Frontal cortex (tissue), 4 donors: ENCODE measurements around the gene ZNF546. TPM values are rescaled to one million over a fixed set of nuclear protein-coding genes. Genes with fewer than 3 reads are reported as not detected.
"Not testable (repeated sequence)": the region's sequence is repeated elsewhere in the genome, so short reads cannot be mapped to it uniquely, and the experiment has no call there.

Source experiments
- DNase-seq, 2 donors: peaks; one replicate each; pipeline ENCODE4 v3.0.0; 2012; ENCODE audit warnings: low spot score in 2 of 2
- FAIRE-seq: peaks from 2 replicates; lab custom pipeline; 2012; peaks lifted over from hg19 to GRCh38; lab: Jason Lieb, UNC
- total RNA-seq: library from RNA; depleted of rRNA; stranded (reverse); fragments of >200 nt; gene quantifications from one replicate; pipeline ENCODE4 v1.2.3, GENCODE V29; 2014
- donor health status: control.
- donor health status: control.
- donor health status: control.

Gene ZNF546
- total RNA-seq, 1 donor from 2014 or later: 15.9 TPM

GRCh38 chr19:39982883-39983282, 14.0 kb upstream of the ZNF546 start:
- no peak for DNase-seq
- no peak for FAIRE-seq

GRCh38 chr19:39983695-39984300, 13.1 kb upstream of the ZNF546 start:
- DNase-seq: no peak
- no peak for FAIRE-seq

DNA sequence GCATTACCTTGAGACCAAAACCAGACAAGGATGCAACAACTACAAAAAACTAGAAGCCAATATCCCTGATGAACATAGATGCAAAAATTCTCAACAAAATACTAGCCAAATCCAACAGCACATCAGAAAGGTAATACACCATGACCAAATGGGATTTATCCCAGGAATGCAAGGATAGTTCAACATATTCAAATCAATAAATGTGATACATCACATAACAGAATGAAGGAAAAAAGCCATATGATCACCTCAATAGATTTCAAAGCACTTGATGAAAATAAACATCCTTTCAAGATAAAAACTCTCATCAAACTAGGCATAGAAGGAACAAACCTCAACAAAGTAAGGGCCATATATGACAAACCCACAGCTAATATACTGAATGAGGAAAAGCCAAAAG, 10.2 kb upstream of the ZNF546 start:
- DNase-seq (no peak), FAIRE-seq (no peak)

- DNase-seq (no peak), FAIRE-seq (no peak)
Observed at GRCh38 chr19:39987167-39987566, 9.7 kb upstream of the ZNF546 start.

GRCh38 chr19:39987596-39987995, 9.3 kb upstream of the ZNF546 start:
- FAIRE-seq (no peak), DNase-seq (no peak)

- DNase-seq (no peak), FAIRE-seq (no peak)
Observed at GRCh38 chr19:39993605-39994004, 3.3 kb upstream of the ZNF546 start.

DNA sequence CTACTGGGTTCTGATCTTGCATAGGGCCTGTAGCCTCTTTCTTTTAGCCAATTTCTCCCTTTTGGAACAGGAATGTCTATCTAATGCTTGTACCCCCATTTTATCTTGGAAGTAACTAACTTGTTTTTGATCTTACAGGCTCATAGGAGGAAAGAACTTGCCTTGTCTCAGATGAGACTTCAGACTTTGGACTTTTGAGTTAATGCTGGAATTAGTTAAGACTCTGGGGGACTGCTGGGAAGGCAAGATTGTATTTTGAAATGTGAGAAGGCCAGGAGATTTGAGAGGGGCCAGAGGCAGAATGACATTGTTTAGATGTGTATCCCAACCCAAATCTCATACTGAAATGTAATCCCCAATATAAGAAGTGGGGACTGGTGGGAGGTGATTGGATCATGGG, 2.5 kb upstream of the ZNF546 start:
- DNase-seq (no peak), FAIRE-seq (no peak)

- DNase-seq: no peak
- FAIRE-seq: no peak
Observed at GRCh38 chr19:39995794-39996193, 1.1 kb upstream of the ZNF546 start.

- FAIRE-seq (no peak), DNase-seq (peak; percentile 17 to 40)
Observed at GRCh38 chr19:39996218-39996810, 546 bp upstream of the ZNF546 start.

- FAIRE-seq (no peak), DNase-seq (no peak)
Observed at GRCh38 chr19:39997638-39998216, 867 bp downstream of the ZNF546 start.

DNA sequence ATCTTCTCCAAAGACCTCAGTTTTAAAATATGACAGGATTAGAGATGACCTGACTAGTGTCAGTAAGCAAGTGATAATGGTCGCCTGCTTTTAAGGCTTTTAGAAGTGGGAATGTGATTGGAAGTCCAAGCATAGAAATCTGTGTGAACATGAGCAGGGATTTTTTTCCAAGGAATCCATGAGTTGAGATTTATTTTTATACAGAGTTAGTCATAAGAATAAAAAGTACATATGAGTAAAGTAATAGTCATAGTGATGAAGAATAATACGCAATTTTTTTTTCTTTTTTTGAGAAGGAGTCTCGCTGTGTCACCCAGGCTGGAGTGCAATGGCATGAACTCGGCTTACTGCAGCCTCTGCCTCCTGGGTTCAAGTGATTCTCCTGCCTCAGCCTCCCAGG, 1.6 kb downstream of the ZNF546 start:
- DNase-seq: no peak
- no peak for FAIRE-seq

DNA sequence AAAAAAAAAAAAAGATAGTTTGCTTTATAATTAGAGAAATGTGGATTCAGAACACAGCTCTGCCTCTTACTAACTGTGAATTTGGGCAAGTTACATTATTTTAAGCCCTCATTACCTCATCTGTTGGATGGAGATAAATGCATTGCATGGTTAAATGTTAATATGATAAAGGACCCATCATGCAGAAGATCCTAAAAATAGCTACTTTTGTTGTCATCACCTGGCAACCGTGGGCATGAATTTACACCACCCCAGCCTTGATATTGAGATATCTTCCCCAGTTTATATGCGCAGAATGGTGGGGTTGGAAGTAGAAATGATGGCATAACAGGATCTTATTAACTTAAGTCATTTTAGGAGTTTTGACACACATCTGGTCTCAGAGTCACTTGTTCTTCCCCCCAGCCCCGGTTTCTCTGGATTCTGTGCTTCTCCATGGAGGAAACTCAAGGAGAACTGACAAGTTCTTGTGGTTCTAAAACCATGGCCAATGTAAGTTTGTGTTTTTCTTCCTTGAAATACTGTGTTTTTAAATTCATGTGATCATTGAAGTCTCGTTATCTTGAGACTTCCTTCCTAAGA, 8.9 kb downstream of the ZNF546 start:
- FAIRE-seq (no peak), DNase-seq (no peak)

DNA sequence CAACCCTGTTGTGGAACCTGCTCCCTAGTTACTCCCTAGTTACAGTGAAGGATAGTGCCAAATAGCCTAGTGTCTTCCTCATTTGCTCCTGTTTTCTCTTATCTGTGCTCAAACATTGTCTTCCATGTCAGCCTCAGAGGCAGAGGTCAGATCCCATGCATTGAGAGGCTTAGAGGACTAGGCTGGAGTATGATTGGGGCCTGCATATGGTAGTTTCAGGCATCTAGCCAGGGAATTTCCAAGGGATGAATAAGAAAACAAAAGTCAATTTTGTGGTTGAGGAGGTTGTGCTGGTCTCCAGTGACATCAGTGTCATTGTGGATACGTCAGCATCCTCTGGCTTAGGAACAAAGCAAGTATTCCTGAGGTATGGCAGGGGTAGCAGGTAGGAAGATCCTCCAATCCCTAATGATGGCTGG, 9.4 kb downstream of the ZNF546 start:
- DNase-seq (no peak), FAIRE-seq (no peak)

DNA sequence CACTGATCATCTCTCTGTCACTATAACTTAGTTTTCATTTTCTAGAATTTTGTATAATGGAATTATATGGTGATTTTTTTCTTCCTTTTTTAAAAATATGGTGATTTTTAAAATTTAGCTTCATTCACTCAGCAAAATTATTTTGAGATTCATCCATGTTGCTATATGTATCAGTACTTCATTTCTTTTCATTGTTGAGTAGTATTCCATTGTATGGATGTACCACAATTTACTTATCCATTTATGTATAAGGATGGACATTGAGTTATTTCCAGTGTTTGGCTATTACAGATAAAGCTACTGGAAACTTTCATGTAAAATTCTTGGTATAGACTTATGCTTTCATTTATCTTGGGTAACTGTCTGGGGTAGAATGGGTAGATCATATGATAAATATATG, 12.8 kb downstream of the ZNF546 start:
- DNase-seq: no peak
- no peak for FAIRE-seq

GRCh38 chr19:40013991-40014390, 17.1 kb downstream of the ZNF546 start:
- no peak for FAIRE-seq
- DNase-seq: no peak

GRCh38 chr19:40023969-40024368, 27.1 kb downstream of the ZNF546 start:
- DNase-seq: no peak
- FAIRE-seq: no peak

DNA sequence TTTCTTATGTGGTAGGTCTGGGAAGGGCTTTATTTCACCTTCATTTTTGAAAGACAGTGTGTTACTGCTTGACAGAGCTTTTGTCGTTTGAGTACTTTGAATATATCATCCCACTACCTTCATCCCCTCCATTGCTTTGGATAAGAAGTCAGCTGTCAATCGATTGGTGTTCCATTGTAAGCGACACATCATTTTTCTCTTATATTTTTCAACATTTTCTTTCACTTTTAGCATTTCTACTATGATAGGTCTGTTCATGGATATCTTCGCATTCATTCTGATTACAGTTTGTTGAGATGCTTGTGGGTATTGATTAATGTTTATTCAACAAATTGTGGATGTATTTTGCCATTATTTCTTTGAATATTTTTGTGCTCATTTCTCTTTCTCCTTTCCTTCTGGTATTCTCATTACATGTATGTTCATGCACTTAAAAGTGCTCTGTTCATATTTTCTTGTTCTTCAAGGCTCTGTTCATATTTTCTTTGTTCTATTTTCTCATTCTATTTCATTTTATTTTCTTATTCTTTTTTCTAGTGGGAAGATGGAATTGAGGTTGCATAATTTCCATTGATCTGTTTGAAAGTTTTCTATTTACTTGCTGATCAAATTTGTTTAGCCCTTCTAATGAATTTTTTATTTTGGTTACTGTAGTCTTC, 29.2 kb downstream of the ZNF546 start:
- DNase-seq (no peak), FAIRE-seq (no peak)

DNA sequence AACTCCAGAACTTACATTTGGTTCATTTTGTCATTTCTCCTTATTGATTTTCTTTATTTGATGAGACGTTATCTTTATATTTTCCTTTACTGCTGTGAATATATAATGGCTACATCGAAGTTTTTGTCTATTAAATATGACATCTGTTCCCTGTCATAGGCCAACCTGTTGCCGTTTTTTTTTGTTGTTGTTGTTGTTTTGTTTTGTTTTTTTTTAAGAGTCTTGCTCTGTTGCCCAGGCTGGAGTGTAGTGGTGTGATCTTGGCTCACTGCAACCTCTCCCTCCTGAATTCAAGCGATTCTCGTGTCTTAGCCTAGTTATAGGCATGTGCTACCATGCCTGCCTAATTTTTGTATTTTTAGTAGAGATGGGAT, 29.7 kb downstream of the ZNF546 start:
- FAIRE-seq: no peak
- no peak for DNase-seq

- FAIRE-seq: no peak
- no peak for DNase-seq
Observed at GRCh38 chr19:40033989-40034560, 37.2 kb downstream of the ZNF546 start.

DNA sequence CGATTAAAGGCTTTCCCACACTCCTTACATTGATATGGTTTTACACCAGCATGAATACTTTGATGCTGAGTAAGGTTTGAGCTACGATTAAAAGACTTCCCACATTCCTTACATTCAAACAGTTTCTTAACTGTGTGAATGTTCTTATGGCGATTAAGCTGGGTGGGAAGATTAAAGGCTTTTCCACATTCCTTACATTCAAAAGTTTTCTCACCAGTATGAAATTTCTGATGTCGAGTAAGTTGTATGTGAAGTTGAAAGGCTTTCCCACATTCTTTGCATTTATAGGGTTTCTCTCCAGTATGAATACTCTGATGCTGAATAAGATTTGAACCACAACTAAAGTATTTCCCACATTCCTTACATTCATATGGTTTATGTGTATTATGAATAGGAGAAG, 39.1 kb downstream of the ZNF546 start:
- FAIRE-seq (no peak), DNase-seq (no peak)

DNA sequence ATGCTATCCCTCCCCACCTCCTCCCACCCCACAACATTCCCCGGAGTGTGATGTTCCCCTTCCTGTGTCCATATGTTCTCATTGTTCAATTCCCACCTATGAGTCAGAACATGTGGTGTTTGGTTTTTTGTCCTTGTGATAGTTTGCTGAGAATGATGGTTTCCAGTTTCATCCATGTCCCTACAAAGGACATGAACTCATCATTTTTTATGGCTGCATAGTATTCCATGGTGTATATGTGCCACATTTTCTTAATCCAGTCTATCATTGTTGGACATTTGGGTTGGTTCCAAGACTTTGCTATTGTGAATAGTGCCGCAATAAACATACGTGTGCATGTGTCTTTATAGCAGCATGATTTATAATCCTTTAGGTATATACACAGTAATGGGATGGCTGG, 41.2 kb downstream of the ZNF546 start:
- FAIRE-seq, DNase-seq: not testable (repeated sequence)
